GM21390 (cell line): ENCODE results near the gene ADAD1.

Experiments
- ATAC-seq: cut with Tn5 transposase; IDR thresholded peaks from one replicate; pipeline ENCODE4 v1.9.1; 2021; ENCODE audit not compliant: unreplicated experiment

ADAD1 gene

GRCh38 chr4:122453384-122453995 is 74.7 kb downstream of the ADAD1 start:
- no peak for ATAC-seq

DNA sequence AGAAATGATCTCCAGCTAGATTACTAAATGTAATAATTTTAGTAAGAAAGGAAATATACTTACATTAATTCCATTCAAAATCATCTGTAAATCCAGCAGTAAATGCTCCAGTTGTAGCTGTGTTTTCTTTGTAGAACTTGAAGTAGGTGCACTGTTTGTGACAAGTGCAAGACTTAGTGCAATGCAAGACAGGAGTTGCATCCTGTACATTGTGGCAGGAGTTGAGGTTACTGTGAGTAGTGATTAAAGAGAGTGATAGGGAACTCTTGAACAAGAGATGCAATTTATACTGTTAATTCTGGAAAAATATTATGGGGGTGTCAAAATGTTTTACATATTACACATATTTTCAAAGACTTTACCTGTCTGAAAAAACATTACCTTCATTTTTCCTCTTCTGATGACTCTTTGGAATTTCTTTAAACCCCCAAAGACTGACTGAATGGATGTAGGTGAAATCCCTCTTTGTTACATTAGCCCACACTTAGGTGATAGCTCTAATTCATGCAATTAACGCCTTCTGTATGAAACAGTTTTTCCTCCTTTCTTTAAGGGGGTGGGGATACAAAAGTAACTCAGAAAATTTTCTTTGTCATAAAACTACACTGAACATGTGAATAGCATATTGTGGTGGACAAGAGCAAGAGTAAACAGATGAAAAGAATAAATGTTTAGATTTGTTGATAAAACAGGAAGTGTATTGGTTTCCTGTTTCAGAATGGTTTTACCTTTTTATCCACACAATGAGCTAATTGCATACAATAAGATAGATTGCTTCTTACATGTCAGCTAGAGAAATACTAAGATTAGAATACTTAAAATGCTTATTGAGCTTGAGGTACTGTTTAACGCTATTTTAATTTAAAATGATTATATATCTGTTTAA is 77.7 kb downstream of the ADAD1 start, which contains the start of gene IL2:
Gene IL2 (minus strand): TSS at position 495 of the 886 bp plus-strand sequence. CDS start 285 bp downstream, at position 210.
- ATAC-seq = no peak

GRCh38 chr4:122458625-122459024 is 79.8 kb downstream of the ADAD1 start:
- peak; percentile 81 for ATAC-seq

DNA sequence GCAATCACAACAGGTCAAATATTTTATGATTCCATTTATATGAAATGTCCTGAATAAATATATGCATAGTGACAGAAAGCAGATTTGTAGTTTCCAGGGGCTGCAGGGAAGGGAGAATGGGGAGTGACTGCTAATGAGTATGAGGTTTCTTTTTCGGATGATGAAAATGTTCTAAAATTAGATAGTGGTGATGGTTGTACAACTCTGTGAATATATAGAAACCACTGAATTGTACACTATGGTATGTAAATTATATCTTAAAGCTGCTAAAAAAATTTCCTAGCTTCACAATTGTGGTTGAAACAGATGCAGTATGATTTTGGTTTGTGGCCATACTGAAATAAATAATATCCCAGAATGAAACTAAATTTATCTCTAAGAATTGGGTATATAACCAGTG is 90.6 kb downstream of the ADAD1 start:
- ATAC-seq = no peak

- no peak for ATAC-seq
Observed at GRCh38 chr4:122475233-122475632, 96.4 kb downstream of the ADAD1 start.

DNA sequence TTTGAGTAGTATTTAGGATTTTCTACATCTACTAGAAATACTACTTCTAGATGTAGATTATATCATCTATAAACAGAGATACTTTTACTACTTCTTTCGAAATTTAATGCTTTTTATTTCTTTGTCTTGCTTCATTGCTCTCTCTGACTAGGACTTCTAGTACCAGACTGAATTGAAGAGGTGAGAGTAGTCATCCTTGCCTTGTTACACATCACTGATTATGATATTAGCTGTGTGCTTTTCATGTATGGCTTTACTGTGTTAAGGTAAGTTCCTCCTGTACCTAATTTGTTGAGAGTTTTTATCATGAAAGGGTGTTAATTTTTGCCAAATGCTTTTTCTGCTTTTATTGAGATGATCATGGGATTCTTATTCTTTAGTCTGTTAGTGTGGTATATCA is 97.3 kb downstream of the ADAD1 start:
- no peak for ATAC-seq

DNA sequence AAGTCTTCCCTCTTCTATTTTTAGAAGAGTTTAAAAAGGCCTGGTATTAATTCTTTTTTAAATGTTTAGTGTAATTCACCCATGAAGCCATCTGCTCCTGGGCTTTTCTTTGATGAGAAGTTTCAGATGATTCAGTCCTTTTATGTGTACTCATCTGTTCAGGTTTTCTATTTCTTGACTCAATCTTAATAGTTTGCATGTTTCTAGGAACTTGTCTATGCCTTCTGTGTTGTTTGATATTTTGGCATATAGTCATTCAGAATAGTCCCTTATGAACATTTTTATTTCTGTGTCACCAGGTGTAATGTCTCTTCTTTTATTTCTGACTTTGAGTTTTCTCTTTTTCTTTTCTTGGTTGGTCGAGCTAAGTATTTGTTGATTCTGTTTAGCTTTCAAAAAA is 97.9 kb downstream of the ADAD1 start:
- ATAC-seq = no peak
